Heart left ventricle (tissue), 16 donors: Measurements from ENCODE around the gene TMEM254. TPM values are rescaled to one million over a fixed set of nuclear protein-coding genes. Genes with fewer than 3 reads are reported as not detected.

ENCODE experiments used
- ATAC-seq, 4 donors: fragments of 200-7000 bp; cut with Tn5 transposase; one replicate each; pipeline ENCODE4 v1.9.1; 2020 to 2022; ENCODE audit warnings: moderate library complexity in 4 of 4, mild to moderate bottlenecking in 3 of 4, moderate number of reproducible peaks in 1 of 4
- DNase-seq, 5 donors: peaks; one replicate each; pipeline ENCODE4 v3.0.0-alpha.2; 2020
- H3K27ac ChIP-seq, 12 donors: fragments of 200-600 bp; sonication (generic) in 4 of 12; one replicate each; pipeline versions ENCODE4 v1.5.0 to v1.8.0; 2016 to 2022; ENCODE audit warnings: mild to moderate bottlenecking in 2 of 12
- H3K27me3 ChIP-seq, 9 donors: fragments of 200-600 bp; sonication (generic) in 2 of 9; one replicate each; pipeline versions ENCODE4 v1.5.1 to v1.8.0; 2016 to 2022; ENCODE audit warnings: mild to moderate bottlenecking in 3 of 9
- H3K36me3 ChIP-seq, 9 donors: fragments of 200-600 bp; sonication (generic) in 2 of 9; one replicate each; pipeline versions ENCODE4 v1.5.0 to v1.8.0; 2018 to 2022; ENCODE audit warnings: mild to moderate bottlenecking in 2 of 9
- H3K4me1 ChIP-seq, 12 donors: fragments of 200-600 bp; sonication (generic) in 4 of 12; one replicate each; pipeline versions ENCODE4 v1.5.0 to v1.8.0; 2016 to 2022; ENCODE audit warnings: mild to moderate bottlenecking in 3 of 12
- H3K4me3 ChIP-seq, 12 donors: fragments of 200-600 bp; sonication (generic) in 4 of 12; one replicate each; pipeline versions ENCODE4 v1.5.0 to v1.8.0; 2017 to 2022; ENCODE audit warnings: mild to moderate bottlenecking in 9 of 12, moderate library complexity in 4 of 12
- H3K9me3 ChIP-seq, 12 donors: fragments of 200-600 bp; sonication (generic) in 4 of 12; one replicate each; pipeline versions ENCODE4 v1.5.0 to v1.8.0; 2016 to 2022; ENCODE audit warnings: mild to moderate bottlenecking in 1 of 12
- POLR2A ChIP-seq, 2 donors: fragments of 450-650 bp; IDR thresholded peaks; one replicate each; pipeline ENCODE4 v1.6.1; 2017; ENCODE audit warnings: antibody characterized with exemption in 2 of 2, mild to moderate bottlenecking in 2 of 2, moderate library complexity in 2 of 2
- WGBS, 4 donors: extraction: QIAGEN DNeasy Blood & Tissue Kit in 2 of 4; methylation state at CpG; one replicate each; pipeline versions ENCODE4 v1.1.5 to v1.1.7; 2013 to 2018; 5-methylcytosine and 5-hydroxymethylcytosine counted together
- intact Hi-C, 10 donors: fragments of 100-400 bp; cut with DNase I; formaldehyde crosslinking; loops; one replicate each; pipeline versions ENCODE4 v1.11.1 to v1.14.2; 2022
- polyA plus RNA-seq, 2 donors: library from polyadenylated mRNA; stranded (reverse); fragments of 200-250 nt; gene quantifications; one replicate each; pipeline ENCODE4 v1.2.3, GENCODE V29; 2013
- total RNA-seq, 9 donors: library from RNA; depleted of rRNA in 2 of 9; stranded (reverse); fragments of >200 nt in 2 of 9; fragmentation: NEBNext Ultra II Directional in 3 of 9; extraction: Animal tissue kit (Norgen Biotek cat#: 25700) in 3 of 9; gene quantifications; one replicate each; pipeline versions ENCODE4 v1.1.0 to v1.2.4, GENCODE V29; 2016 to 2023
- TF ChIP-seq, protein P1 (sequence below), 12 donors: fragments of 200-600 bp; sonication (generic) in 4 of 12; IDR thresholded peaks; one replicate each; pipeline versions ENCODE4 v1.5.0 to v1.8.0; 2018 to 2022; ENCODE audit warnings: antibody characterized with exemption in 12 of 12, mild to moderate bottlenecking in 5 of 12
- donor health status: ischemic (EF 13 %, LVEDD 7.1; RV severe dilation, severe dysfunction).
- donor health status: healthy with polysubstance abuse.
- donor health status: DM: no; HTN: yes; CAD: no.
- donor health status: DM: no; HTN: no; CAD: no.
- donor health status: ischemic (EF 25% LVEDD 6.9; RV normal size, moderate dysfunction).
- donor health status: ischemic (EF 25% LVEDD 5.7; RV mildly dilated, moderate dysfunction).
- donor health status: healthy.
- donor health status: DM: yes; HTN: yes; CAD: no.
- donor health status: ischemic (EF 35%, LVEDD 5.7; RV mildly dilated, moderate dysfunction).
- donor health status: nonischemic (EF 11% LVEDD 7.7; RV severe dilation, severe dysfunction).
- donor health status: DM: yes; HTN: yes; CAD: no.
- donor health status: PGD.
- donor health status: ischemic (EF 29% LVEDD 5.4; RV normal size, mild dysfunction).
- donor health status: nonischemic (EF 23%, LVEDD 6.1; RV moderate dilation, normal function).

TMEM254 gene
- total and polyA plus RNA-seq, 11 donors = 4.7 to 13.4 (median 7.0) TPM

DNA sequence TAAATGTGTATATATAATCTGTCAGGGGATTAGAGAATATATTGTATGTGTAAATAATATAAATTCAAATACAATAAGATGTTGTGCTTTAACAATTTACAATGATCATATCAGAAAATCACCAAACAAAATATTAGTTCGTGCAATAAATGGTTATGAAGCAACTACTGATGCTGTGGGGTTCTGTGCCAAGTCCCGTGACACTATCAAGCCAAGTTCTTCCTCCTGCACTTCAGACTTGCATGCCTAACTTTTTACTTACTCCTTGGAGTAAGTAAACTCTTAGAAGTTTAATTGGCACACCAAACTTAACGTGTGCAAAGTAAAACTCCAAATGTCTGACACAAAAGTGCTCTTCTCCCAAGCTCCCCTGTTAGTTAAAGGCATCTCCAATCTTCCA, 26.5 kb upstream of the TMEM254 start:
- H3K4me3 ChIP-seq = no peak overlapping the region
- H3K27ac ChIP-seq = no peak overlapping the region
- DNase-seq (no peak), ATAC-seq (no peak)
- no peaks in the 10 kb centered on the region for H3K36me3 ChIP-seq
- intact Hi-C loops = loop anchor here in 1 of 10 donors (10.0 kb wide), 1 partner anchor 163 kb away; no protein-coding TSS in a partner anchor
- H3K27me3 ChIP-seq = no peaks in the 10 kb centered on the region
- H3K4me1 ChIP-seq = peaks cover 0 to 1% (median 0%) of the 10 kb centered on the region in 12 donors
- no peak for TF ChIP-seq POLR2A (IDR thresholded peaks at IDR 0.05)
- TF ChIP-seq, protein P1, sequence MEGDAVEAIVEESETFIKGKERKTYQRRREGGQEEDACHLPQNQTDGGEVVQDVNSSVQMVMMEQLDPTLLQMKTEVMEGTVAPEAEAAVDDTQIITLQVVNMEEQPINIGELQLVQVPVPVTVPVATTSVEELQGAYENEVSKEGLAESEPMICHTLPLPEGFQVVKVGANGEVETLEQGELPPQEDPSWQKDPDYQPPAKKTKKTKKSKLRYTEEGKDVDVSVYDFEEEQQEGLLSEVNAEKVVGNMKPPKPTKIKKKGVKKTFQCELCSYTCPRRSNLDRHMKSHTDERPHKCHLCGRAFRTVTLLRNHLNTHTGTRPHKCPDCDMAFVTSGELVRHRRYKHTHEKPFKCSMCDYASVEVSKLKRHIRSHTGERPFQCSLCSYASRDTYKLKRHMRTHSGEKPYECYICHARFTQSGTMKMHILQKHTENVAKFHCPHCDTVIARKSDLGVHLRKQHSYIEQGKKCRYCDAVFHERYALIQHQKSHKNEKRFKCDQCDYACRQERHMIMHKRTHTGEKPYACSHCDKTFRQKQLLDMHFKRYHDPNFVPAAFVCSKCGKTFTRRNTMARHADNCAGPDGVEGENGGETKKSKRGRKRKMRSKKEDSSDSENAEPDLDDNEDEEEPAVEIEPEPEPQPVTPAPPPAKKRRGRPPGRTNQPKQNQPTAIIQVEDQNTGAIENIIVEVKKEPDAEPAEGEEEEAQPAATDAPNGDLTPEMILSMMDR (IDR thresholded peaks at IDR 0.05) = no peak
- 60 to 68% (median 64%) methylated on average over 3 of the region's 3 CpGs for WGBS, 4 donors
- H3K9me3 ChIP-seq = no peaks in the 10 kb centered on the region

DNA sequence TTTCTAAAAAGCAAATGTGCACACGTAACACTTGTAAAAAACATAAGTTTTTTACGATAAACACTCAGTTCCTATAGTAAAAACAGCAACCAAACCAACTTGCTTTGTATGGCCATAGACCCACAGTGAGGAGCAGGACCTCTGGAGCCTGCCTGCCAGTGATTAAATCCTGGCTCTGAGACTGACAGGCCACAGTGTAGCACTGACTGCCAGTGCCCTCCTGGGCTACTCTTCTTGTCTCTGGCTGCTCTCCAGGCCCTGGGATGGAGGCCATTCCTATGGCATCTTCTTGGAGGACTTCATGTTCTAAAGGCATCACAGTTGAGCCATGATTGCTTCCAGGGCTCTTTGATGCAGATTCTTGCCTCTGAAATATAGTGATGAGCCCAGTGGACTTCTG, 22.7 kb upstream of the TMEM254 start:
- intact Hi-C loops = loop anchor here in 5 of 10 donors (5.0 to 10.0 kb wide), 5 partner anchors 82 to 172 kb away; no protein-coding TSS in a partner anchor
- 89 to 99% (median 94%) methylated on average over 2 of the region's 2 CpGs for WGBS, 4 donors
- no peaks in the 10 kb centered on the region for H3K27me3 ChIP-seq
- no peaks in the 10 kb centered on the region for H3K36me3 ChIP-seq
- H3K4me1 ChIP-seq = peaks cover 0 to 2% (median 0%) of the 10 kb centered on the region in 12 donors
- H3K9me3 ChIP-seq = no peaks in the 10 kb centered on the region
- TF ChIP-seq POLR2A (IDR thresholded peaks at IDR 0.05) = no peak
- TF ChIP-seq, protein P1 (IDR thresholded peaks at IDR 0.05) = no peak
- ATAC-seq (peak; percentile 63 to 83 (median 76)), DNase-seq (peak in 2 of 5 donors; percentile 50 to 67)
- no peak overlapping the region for H3K4me3 ChIP-seq
- no peak overlapping the region for H3K27ac ChIP-seq

DNA sequence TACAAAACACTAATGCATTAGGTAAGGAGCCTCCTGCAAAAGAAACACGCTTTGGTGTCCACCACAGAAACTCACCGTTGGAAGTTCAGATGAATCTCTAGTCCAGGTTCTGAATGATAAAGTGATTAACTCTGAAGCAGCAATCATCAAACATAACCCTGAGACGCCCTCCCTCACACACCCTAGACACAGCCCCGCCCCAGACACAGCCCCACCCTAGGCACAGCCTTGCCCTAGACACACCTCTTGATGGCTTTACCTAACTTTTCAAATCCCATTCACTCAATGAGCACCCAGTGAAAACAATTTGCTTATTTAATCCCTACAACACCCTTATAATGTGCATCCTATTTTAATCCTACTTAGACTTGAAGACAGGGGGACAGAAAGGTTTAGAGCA, 21.3 kb upstream of the TMEM254 start:
- Histone ChIP-seq H3K9me3 (no peaks in the 10 kb centered on the region), H3K36me3 (no peaks in the 10 kb centered on the region), H3K27ac (no peak overlapping the region), H3K4me3 (no peak overlapping the region), H3K27me3 (no peaks in the 10 kb centered on the region), H3K4me1 (peaks cover 0 to 2% (median 0%) of the 10 kb centered on the region in 12 donors)
- no peak for DNase-seq
- ATAC-seq = no peak
- TF ChIP-seq, protein P1 (IDR thresholded peaks at IDR 0.05) = no peak
- TF ChIP-seq POLR2A (IDR thresholded peaks at IDR 0.05) = no peak
- 90 to 92% (median 91%) methylated on average over 4 of the region's 4 CpGs for WGBS, 4 donors
- intact Hi-C loops = loop anchor here in 5 of 10 donors (5.0 to 10.0 kb wide), 5 partner anchors 80 to 170 kb away; no protein-coding TSS in a partner anchor

DNA sequence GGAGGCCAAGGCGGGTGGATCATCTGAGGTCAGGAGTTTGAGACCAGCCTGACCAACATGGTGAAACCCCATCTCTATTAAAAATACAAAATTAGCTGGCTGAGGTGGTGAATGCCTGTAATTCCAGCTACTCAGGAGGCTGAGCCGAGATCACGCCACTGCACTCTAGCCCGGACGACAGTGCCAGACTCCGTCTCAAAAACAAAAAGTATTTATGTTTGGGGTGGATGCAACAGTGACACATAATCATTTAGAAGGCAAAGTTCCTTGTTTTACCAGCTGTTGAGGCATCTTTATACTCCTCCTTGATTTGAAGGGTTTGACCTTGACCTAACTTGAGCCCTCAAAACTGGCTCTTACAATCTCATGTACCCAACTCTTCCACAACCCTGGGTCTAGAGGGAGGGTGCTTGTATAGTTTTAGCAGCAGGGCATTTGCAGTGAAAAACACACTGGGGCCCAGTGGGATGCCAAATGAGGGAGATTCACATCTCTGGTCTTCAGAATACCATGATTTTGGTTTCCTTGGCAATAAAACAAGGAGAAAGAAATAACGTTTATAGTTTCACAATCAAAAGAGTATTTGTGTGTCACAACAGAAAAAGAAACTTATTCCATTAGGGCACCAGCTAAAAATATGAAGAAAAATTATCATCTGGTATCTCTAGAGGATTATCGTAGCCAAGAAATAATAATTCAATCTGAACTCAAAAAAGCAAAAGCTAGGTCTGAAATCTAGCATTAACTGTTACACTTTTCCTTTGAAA, 14.2 kb upstream of the TMEM254 start:
- H3K4me3 ChIP-seq = no peak overlapping the region
- 62 to 83% (median 72%) methylated on average over 8 of the region's 8 CpGs for WGBS, 4 donors
- intact Hi-C loops = no loop called here
- H3K9me3 ChIP-seq = no peaks in the 10 kb centered on the region
- TF ChIP-seq, protein P1 (IDR thresholded peaks at IDR 0.05) = no peak
- ATAC-seq (no peak), DNase-seq (no peak)
- H3K27me3 ChIP-seq = no peaks in the 10 kb centered on the region
- H3K36me3 ChIP-seq = no peaks in the 10 kb centered on the region
- H3K4me1 ChIP-seq = peaks cover 0 to 7% (median 0%) of the 10 kb centered on the region in 12 donors
- H3K27ac ChIP-seq = peak overlapping the region in 5 of 12 donors; percentile 20 to 68 (median 57)
